Colonic mucosa (tissue), 4 donors: Measurements from ENCODE around the gene TASOR2. TPM values are rescaled to one million over a fixed set of nuclear protein-coding genes. Genes with fewer than 3 reads are reported as not detected.
A peak's percentile ranks its signal among the peaks of the same experiment; 100 is the strongest.

ENCODE experiments used
- DNase-seq: peaks from one replicate; pipeline ENCODE4 v3.0.0-alpha.2; 2020
- H3K27ac ChIP-seq: fragments of 200-600 bp; one replicate; pipeline ENCODE4 v1.8.0; 2021
- H3K27me3 ChIP-seq: fragments of 200-600 bp; one replicate; pipeline ENCODE4 v1.8.0; 2021
- H3K36me3 ChIP-seq: fragments of 200-600 bp; one replicate; pipeline ENCODE4 v1.8.0; 2021
- H3K4me1 ChIP-seq: fragments of 200-600 bp; one replicate; pipeline ENCODE4 v1.8.0; 2021; ENCODE audit warnings: mild to moderate bottlenecking
- H3K4me3 ChIP-seq: fragments of 200-600 bp; one replicate; pipeline ENCODE4 v1.8.0; 2021
- H3K9ac ChIP-seq, 2 donors: one replicate each; pipeline ENCODE4 v1.7.0; 2013; ENCODE audit warnings: control low read depth in 2 of 2, low read depth in 2 of 2, low read length in 2 of 2
- H3K9me3 ChIP-seq: fragments of 200-600 bp; one replicate; pipeline ENCODE4 v1.8.0; 2021
- intact Hi-C: fragments of 100-400 bp; cut with DNase I; formaldehyde crosslinking; loops from one replicate; pipeline ENCODE4 v1.14.1; 2022
- total RNA-seq, 2 donors: library from RNA; stranded (reverse); fragmentation: NEBNext Ultra II Directional in 1 of 2; extraction: Animal tissue kit (Norgen Biotek cat#: 25700) in 1 of 2; gene quantifications; one replicate each; pipeline ENCODE4 v1.2.1, GENCODE V29; 2021
- TF ChIP-seq, protein P1 (sequence below): fragments of 200-600 bp; IDR thresholded peaks from one replicate; pipeline ENCODE4 v1.8.0; 2022; ENCODE audit warnings: antibody characterized with exemption, mild to moderate bottlenecking
- donor health status: healthy.
- donor health status: DM: no; HTN: no; CAD: no.
- donor health status: DM: no; HTN: no; CAD: no.

TASOR2 gene
- total RNA-seq, 2 donors from 2014 or later: 41.4 to 57.2 TPM

DNA sequence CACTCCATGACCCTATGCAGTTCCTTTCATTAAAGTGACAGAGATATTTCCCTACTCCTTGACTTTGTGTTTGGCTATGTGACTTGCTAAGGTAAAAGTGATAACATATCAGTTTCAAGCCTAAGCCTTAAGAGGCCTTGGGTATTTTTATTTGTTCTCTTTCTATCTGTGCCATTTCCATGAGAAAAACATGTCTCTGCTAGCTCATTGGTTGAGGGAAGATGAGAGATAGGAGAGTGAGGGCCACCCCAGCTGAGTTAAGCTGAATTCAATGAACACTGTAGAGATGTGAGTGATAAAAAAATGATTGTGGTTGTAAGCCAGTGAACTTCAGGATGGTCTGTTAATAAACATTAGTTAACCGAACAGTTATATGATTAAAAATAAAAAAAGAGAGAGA, 13.4 kb downstream of the TASOR2 start:
- TF ChIP-seq, protein P1, sequence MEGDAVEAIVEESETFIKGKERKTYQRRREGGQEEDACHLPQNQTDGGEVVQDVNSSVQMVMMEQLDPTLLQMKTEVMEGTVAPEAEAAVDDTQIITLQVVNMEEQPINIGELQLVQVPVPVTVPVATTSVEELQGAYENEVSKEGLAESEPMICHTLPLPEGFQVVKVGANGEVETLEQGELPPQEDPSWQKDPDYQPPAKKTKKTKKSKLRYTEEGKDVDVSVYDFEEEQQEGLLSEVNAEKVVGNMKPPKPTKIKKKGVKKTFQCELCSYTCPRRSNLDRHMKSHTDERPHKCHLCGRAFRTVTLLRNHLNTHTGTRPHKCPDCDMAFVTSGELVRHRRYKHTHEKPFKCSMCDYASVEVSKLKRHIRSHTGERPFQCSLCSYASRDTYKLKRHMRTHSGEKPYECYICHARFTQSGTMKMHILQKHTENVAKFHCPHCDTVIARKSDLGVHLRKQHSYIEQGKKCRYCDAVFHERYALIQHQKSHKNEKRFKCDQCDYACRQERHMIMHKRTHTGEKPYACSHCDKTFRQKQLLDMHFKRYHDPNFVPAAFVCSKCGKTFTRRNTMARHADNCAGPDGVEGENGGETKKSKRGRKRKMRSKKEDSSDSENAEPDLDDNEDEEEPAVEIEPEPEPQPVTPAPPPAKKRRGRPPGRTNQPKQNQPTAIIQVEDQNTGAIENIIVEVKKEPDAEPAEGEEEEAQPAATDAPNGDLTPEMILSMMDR: no peak
- intact Hi-C loops: no loop called here
- Histone ChIP-seq H3K4me1 (no peaks in the 10 kb centered on the region), H3K9ac (no peak overlapping the region), H3K27me3 (no peaks in the 10 kb centered on the region), H3K36me3 (no peaks in the 10 kb centered on the region), H3K4me3 (no peak overlapping the region), H3K27ac (no peak overlapping the region), H3K9me3 (no peaks in the 10 kb centered on the region)
- no peak for DNase-seq

DNA sequence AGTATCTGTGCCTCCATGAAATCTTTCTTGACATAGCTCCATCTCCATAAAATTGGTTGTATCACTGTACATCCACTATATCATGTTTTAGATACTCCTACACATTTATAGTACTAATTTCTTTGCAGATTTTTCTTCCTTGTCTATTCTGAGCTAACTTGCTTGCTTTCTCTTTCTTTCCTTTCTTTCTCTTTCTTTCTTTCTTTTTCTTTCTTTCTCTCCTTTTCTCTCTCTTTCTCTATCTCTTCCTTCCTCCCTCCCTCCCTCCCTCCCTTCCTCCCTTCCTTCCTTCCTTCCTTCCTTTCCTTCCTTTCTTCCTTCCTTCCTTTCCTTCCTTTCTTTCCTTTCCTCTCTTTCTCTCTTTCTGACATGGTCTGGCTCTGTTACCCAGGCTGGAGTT, 23.7 kb downstream of the TASOR2 start:
- Histone ChIP-seq H3K27me3 (no peaks in the 10 kb centered on the region), H3K9me3 (no peaks in the 10 kb centered on the region), H3K4me3 (no peak overlapping the region), H3K4me1 (no peaks in the 10 kb centered on the region), H3K36me3 (no peaks in the 10 kb centered on the region), H3K27ac (no peak overlapping the region), H3K9ac (no peak overlapping the region)
- TF ChIP-seq, protein P1: no peak
- intact Hi-C loops: no loop called here
- no peak for DNase-seq

DNA sequence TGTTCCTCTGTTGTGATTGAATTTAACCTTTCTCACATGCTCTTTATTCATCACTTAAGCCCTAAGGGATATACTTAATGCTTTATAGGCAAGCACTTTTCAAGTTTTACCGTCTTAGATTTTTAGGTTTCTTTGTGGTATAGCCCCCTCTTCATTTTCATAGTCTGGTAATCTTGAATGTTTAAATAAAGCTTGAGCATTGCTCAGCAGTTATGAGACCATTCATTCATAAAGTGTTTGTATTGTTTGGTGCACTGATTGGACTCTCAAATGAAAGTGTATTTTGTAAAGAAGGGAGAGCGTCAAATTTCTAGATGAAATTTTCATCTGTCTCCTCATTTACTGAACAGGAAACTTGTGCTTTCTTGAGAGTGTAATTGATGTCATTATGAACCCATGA, 25.2 kb downstream of the TASOR2 start:
- H3K4me1 ChIP-seq: no peaks in the 10 kb centered on the region

DNA sequence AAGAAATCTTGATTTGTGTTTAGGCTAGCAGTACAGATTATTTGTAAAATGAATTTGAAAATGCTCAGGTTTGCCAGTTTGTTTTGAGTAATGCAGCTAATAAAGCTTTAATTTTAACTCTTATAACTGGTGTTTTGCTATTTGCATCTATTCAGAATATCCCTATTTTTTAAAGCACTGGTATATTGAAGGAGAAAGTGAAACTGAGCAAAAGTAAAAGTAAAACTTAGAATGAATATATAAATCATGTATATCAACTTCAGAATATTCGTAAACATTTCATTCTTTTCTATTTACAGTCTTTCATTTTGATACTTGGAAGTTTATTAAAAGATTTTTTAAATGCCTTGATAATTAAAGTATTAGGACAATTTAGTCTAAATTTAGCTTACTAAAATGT, 26.2 kb downstream of the TASOR2 start:
- DNase-seq: no peak
- Histone ChIP-seq H3K4me3 (peak overlapping the region; percentile 0), H3K36me3 (no peaks in the 10 kb centered on the region), H3K9me3 (no peaks in the 10 kb centered on the region), H3K27ac (no peak overlapping the region), H3K27me3 (no peaks in the 10 kb centered on the region), H3K4me1 (no peaks in the 10 kb centered on the region), H3K9ac (no peak overlapping the region)
- TF ChIP-seq, protein P1: no peak
- intact Hi-C loops: no loop called here

More for the DNA sequence above, 25.2 kb downstream of the TASOR2 start:
- TF ChIP-seq, protein P1: no peak
- Histone ChIP-seq H3K27ac (no peak overlapping the region), H3K9ac (no peak overlapping the region), H3K4me3 (no peak overlapping the region), H3K27me3 (no peaks in the 10 kb centered on the region), H3K36me3 (no peaks in the 10 kb centered on the region), H3K9me3 (no peaks in the 10 kb centered on the region)
- no peak for DNase-seq
- intact Hi-C loops: no loop called here

DNA sequence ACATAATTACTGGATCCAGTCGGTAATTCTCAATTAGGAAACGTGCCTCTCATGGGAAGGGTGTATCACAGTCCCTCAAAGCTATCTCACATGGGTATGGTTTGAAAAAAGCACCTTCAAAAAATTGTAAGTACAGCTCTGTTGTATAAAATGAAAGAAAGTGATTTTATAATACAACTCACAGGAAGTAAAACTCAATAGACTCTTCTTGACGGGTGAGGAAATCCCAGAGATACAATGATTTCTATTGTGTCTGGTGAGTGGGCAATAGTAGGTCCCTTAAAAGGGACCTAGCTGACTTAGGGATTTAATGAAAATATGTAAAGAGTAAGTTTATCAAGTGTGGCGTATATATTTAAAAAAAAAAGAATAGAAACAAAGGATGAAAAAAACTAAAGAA, 27.0 kb downstream of the TASOR2 start:
- no peak overlapping the region for H3K27ac ChIP-seq

More for the DNA sequence above, 27.0 kb downstream of the TASOR2 start:
- H3K4me3 ChIP-seq: peak overlapping the region; percentile 0
- H3K9ac ChIP-seq: no peak overlapping the region
- no peaks in the 10 kb centered on the region for H3K27me3 ChIP-seq
- no peaks in the 10 kb centered on the region for H3K36me3 ChIP-seq
- H3K9me3 ChIP-seq: no peaks in the 10 kb centered on the region
- TF ChIP-seq, protein P1: no peak
- no peaks in the 10 kb centered on the region for H3K4me1 ChIP-seq
- no peak for DNase-seq
- intact Hi-C loops: no loop called here
